Measurements from ENCODE around the gene MDH2.
"Not testable (repeated sequence)": the region's sequence is repeated elsewhere in the genome, so short reads cannot be mapped to it uniquely, and the experiment has no call there.

The MDH2 gene

DNA sequence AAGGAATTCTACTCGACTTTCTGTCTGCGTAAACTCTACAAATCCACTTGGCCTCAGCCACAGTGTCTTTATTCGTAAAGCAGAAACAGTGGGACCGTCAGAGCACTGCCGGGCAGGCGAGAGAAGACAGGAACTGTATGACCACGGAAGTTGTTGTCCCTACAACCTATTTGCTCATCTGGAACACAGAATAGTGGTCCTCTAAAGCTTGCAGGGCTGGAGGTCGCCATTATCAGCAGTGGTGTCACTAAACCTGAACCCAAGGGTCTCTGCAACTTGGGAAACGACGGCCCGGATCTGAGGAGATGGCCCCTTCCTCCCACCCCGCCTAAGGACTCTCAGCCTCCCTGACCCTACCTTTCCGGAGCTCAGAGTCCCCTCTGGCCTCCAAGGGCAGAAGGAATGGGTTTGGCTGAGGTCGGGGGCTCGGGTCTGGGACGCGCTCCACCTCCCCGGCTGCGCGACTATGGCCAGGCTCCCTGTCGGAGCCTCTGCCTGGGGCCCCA is 548 bp upstream of the MDH2 start:
- no peak for TF ChIP-seq CTCF (IDR thresholded peaks at IDR 0.05; ENCODE audit: extremely low read depth, insufficient read depth, missing control alignments)
- in situ Hi-C loops (cut with MboI; ENCODE audit: low pct_unique_long_range_greater_than_20kb, low sequenced_read_pairs, unreplicated experiment): no loop called here
- DNase-seq (ENCODE audit: low spot score): peak; percentile 52

DNA sequence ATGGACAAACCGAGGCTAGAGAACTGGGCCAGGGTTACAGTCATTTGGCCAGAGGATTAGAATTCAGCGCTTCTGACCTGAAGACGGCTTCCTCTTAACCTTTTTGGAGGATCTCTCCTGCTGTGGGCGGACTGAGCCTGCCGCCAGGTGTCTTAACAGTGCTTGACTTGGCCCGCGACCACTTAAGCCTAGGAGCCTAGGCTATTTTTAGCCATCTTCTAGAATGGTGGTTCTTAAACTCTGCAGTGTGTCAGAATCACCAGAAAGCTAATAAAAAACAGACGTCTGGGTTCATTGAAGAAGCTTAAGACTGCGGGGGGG is 722 bp downstream of the MDH2 start:
- DNase-seq (ENCODE audit: low spot score): peak; percentile 67
- in situ Hi-C loops (cut with MboI; ENCODE audit: low pct_unique_long_range_greater_than_20kb, low sequenced_read_pairs, unreplicated experiment): no loop called here
- no peak for TF ChIP-seq CTCF (IDR thresholded peaks at IDR 0.05; ENCODE audit: extremely low read depth, insufficient read depth, missing control alignments)

DNA sequence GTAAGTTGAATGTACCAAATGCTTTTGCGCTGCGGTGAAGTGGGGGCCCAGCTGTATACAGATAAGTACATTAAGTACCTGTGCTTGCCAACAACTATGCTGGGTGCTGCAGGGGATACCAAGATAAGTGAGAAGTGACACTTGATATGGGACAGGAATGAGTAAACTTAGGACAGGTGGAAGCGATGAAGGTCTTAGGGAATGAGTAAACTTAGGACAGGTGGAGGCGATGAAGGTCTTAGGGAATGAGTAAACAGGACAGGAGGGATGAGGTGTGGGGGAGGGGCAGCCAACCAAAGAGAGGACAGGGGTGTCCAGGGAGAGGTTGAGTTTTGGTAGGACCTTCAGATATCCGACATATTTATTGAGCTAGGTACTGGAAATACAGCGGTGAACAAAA is 1.4 kb downstream of the MDH2 start:
- in situ Hi-C loops (cut with MboI; ENCODE audit: low pct_unique_long_range_greater_than_20kb, low sequenced_read_pairs, unreplicated experiment): no loop called here
- no peak for DNase-seq (ENCODE audit: low spot score)
- TF ChIP-seq CTCF (IDR thresholded peaks at IDR 0.05; ENCODE audit: extremely low read depth, insufficient read depth, missing control alignments): no peak

DNA sequence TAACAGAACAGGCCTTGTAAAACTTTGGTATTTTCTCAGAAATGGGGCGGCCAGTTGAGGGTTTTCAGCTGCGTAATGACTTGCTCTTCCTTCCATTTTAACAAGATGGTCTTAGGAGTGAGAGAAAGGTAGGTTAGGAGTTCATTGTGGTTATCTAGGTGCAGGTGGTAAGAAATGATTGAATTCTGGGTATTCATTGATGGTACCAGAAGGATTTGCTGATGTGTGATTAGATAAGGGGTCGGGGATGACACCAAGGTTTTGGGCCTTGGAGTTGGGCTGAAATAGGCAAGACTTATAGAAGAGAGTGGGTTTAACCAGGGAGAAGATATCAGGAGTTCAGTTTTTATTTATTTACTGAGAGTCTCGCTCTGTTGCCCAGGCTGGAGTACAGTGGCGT is 2.6 kb downstream of the MDH2 start:
- DNase-seq (ENCODE audit: low spot score): no peak
- in situ Hi-C loops (cut with MboI; ENCODE audit: low pct_unique_long_range_greater_than_20kb, low sequenced_read_pairs, unreplicated experiment): no loop called here
- TF ChIP-seq CTCF (IDR thresholded peaks at IDR 0.05; ENCODE audit: extremely low read depth, insufficient read depth, missing control alignments): no peak

DNA sequence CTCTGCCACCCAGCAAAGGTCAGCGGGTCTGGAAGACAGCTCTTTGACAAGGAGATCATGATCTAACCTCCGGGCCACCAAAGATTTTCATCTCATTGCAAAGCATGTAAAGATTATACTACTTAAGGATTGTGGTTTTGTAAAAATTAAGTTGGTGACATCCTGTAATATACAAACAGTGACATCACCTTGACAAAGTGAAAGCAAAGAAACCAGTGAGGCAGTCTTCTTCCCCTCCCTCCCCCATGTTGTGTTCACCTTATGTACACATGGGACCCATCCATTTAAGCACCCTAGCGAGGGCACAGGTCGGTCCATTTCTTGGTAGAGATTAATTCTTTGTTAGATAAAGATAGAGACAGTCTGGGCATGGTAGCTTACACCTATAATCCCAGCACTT is 3.9 kb downstream of the MDH2 start:
- in situ Hi-C loops (cut with MboI; ENCODE audit: low pct_unique_long_range_greater_than_20kb, low sequenced_read_pairs, unreplicated experiment): no loop called here
- no peak for DNase-seq (ENCODE audit: low spot score)
- TF ChIP-seq CTCF (IDR thresholded peaks at IDR 0.05; ENCODE audit: extremely low read depth, insufficient read depth, missing control alignments): no peak

GRCh38 chr7:76052681-76053080 is 4.8 kb downstream of the MDH2 start:
- DNase-seq (ENCODE audit: low spot score); in situ Hi-C loops (cut with MboI; ENCODE audit: low pct_unique_long_range_greater_than_20kb, low sequenced_read_pairs, unreplicated experiment): not testable (repeated sequence)

DNA sequence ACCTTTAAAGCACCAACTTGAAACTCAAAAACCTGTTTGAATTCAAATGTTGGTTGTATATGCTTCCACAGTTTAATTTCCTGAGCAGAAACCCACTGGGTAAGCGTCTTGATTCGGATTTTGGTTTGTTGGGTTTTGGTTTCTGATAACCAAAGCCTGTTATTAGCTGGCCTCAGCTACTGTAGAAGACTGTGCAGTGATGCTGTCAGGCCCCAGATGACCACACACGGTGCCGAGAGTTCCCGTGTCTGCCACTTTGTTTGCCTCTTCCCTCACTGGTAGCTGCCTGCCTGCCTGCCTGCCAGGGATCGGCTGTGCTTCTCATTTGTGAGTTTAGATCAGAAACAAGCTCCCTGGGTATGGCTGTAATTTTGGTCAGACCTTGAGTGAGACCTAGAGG is 5.6 kb downstream of the MDH2 start:
- in situ Hi-C loops (cut with MboI; ENCODE audit: low pct_unique_long_range_greater_than_20kb, low sequenced_read_pairs, unreplicated experiment): no loop called here
- no peak for DNase-seq (ENCODE audit: low spot score)
- no peak for TF ChIP-seq CTCF (IDR thresholded peaks at IDR 0.05; ENCODE audit: extremely low read depth, insufficient read depth, missing control alignments)

All from GM13977 (cell line).